Adrenal gland (tissue), 12 donors: ENCODE data around the gene DNPEP. TPM values are rescaled to one million over a fixed set of nuclear protein-coding genes. Genes with fewer than 3 reads are reported as not detected.

Source experiments
- DNase-seq, 7 donors: peaks; one replicate each; pipeline ENCODE4 v3.0.0-alpha.2; 2019 to 2020
- H3K27ac ChIP-seq, 5 donors: fragments of 200-600 bp; sonication (generic) in 4 of 5; 1 replicate in 3 of 5; 2 replicates in 2 of 5; pipeline versions ENCODE4 v1.5.1 to v1.8.0; 2016 to 2020; ENCODE audit warnings: mild to moderate bottlenecking in 1 of 5
- H3K27me3 ChIP-seq: fragments of 200-600 bp; 2 replicates; pipeline ENCODE4 v1.8.0; 2021
- H3K36me3 ChIP-seq, 2 donors: fragments of 200-600 bp; replicated peaks in 1 of 2; 1 replicate in 1 of 2; 2 replicates in 1 of 2; pipeline versions ENCODE4 v1.5.1 to v1.8.0; 2018 to 2022
- H3K4me1 ChIP-seq, 2 donors: fragments of 200-600 bp; replicated peaks in 1 of 2; 1 replicate in 1 of 2; 2 replicates in 1 of 2; pipeline versions ENCODE4 v1.5.1 to v1.8.0; 2018 to 2021
- H3K4me3 ChIP-seq, 4 donors: fragments of 200-600 bp; sonication (generic) in 3 of 4; one replicate each; pipeline ENCODE4 v1.5.1; 2016 to 2018
- H3K9me3 ChIP-seq, 3 donors: fragments of 200-600 bp; sonication (generic) in 1 of 3; replicated peaks in 1 of 3; 1 replicate in 2 of 3; 2 replicates in 1 of 3; pipeline versions ENCODE4 v1.5.1 to v1.8.0; 2016 to 2021
- POLR2A ChIP-seq, 2 donors: fragments of 450-650 bp; IDR thresholded peaks; one replicate each; pipeline ENCODE4 v1.6.1; 2017; ENCODE audit warnings: antibody characterized with exemption in 2 of 2, mild to moderate bottlenecking in 2 of 2, moderate library complexity in 1 of 2
- WGBS, 4 donors: extraction: QIAGEN DNeasy Blood & Tissue Kit in 2 of 4; methylation state at CpG; one replicate each; pipeline versions ENCODE4 v1.1.5 to v1.1.7; 2013 to 2017; 5-methylcytosine and 5-hydroxymethylcytosine counted together
- intact Hi-C, 2 donors: fragments of 100-400 bp; cut with DNase I; formaldehyde crosslinking; loops; one replicate each; pipeline versions ENCODE4 v1.14.1 to v1.15.0; 2022 to 2023
- polyA plus RNA-seq, 3 donors: library from polyadenylated mRNA; stranded (reverse); fragments of 200-250 nt in 2 of 3; fragments of 350-450 nt in 1 of 3; fragmentation: Illumina TruSeq in 1 of 3; extraction: RNeasy Lipid Tissue Mini Kit (QIAGEN cat#74804) in 1 of 3; gene quantifications; one replicate each; pipeline ENCODE4 v1.2.3, GENCODE V29; 2013 to 2014
- total RNA-seq, 9 donors: library from RNA; depleted of rRNA in 4 of 9; stranded (reverse); fragments of >200 nt in 4 of 9; fragments of 120-200 nt in 1 of 9; fragmentation: NEBNext Ultra II Directional in 1 of 9; extraction: Animal tissue kit (Norgen Biotek cat#: 25700) in 1 of 9; gene quantifications; one replicate each; pipeline versions ENCODE4 v1.1.0 to v1.2.4, GENCODE V29; 2013 to 2023
- TF ChIP-seq, protein P1 (sequence below), 6 experiments: fragments of 450-650 bp in 4 of 6; fragments of 200-600 bp in 2 of 6; sonication (generic) in 1 of 6; IDR thresholded peaks; 1 replicate in 5 of 6; 2 replicates in 1 of 6; pipeline versions ENCODE4 v1.5.1 to v1.8.0; 2016 to 2021; ENCODE audit warnings: antibody characterized with exemption in 6 of 6, mild to moderate bottlenecking in 2 of 6, moderate library complexity in 1 of 6
- donor health status: healthy with polysubstance abuse.
- donor health status: Bipolar disorder and iron deficiency.
- donor health status: DM: yes; HTN: yes; CAD: no.
- donor health status: DM: no; HTN: no; CAD: no.
- donor health status: DM: no; HTN: no; CAD: no.
- donor health status: DM: yes; HTN: yes; CAD: no.

The DNPEP gene
- total and polyA plus RNA-seq, 12 donors, result 30.0 to 107 (median 53.5) TPM

DNA sequence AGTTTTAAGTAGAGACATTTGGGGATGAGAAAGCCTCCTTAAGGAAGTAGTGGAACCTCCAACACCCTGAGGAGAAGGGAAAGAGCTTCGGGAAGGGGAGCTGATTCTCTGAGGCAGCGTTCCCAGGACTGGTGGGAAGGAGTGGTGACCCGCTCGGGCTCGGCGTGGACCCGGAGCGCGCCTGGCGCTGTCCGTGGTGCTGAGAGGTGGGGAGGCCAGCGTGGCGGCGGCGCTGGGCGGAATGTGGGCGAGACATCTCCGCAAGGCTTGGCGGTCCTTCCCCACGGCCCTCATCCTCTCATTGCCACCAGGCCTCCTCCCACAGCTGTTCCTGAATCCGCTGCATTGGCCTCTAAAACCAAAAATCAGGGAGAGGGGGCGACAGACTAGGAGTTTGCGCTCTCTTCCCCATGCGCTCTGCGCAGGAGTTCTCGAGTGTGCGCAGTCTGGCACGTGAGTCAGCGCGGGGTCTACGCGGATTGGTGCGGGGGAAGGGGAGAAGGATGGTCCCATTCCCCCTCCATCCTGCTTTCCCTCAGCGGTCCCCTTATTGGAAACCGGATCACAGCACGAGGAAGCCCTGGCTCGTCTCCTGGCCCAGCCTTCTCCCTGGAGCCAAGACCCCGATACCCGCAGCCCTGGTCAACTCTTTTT lies 56.0 kb downstream of the DNPEP start:
- intact Hi-C loops, result no loop called here
- H3K27ac ChIP-seq, result no peak overlapping the region
- H3K4me3 ChIP-seq, result no peak overlapping the region
- H3K27me3 ChIP-seq, result peaks cover 12% of the 10 kb centered on the region
- H3K4me1 ChIP-seq, result no peaks in the 10 kb centered on the region
- DNase-seq, result peak in 6 of 7 donors; percentile 11 to 45 (median 36)
- TF ChIP-seq, protein P1, sequence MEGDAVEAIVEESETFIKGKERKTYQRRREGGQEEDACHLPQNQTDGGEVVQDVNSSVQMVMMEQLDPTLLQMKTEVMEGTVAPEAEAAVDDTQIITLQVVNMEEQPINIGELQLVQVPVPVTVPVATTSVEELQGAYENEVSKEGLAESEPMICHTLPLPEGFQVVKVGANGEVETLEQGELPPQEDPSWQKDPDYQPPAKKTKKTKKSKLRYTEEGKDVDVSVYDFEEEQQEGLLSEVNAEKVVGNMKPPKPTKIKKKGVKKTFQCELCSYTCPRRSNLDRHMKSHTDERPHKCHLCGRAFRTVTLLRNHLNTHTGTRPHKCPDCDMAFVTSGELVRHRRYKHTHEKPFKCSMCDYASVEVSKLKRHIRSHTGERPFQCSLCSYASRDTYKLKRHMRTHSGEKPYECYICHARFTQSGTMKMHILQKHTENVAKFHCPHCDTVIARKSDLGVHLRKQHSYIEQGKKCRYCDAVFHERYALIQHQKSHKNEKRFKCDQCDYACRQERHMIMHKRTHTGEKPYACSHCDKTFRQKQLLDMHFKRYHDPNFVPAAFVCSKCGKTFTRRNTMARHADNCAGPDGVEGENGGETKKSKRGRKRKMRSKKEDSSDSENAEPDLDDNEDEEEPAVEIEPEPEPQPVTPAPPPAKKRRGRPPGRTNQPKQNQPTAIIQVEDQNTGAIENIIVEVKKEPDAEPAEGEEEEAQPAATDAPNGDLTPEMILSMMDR (IDR thresholded peaks at IDR 0.05), result no peak
- no peak for TF ChIP-seq POLR2A (IDR thresholded peaks at IDR 0.05)
- no peaks in the 10 kb centered on the region for H3K36me3 ChIP-seq
- WGBS, 4 donors, result 9 to 14% (median 10%) methylated on average over 33 to 39 of the region's 39 CpGs
- H3K9me3 ChIP-seq, result no peaks in the 10 kb centered on the region

GRCh38 chr2:219327719-219328118 lies 60.0 kb downstream of the DNPEP start:
- Histone ChIP-seq H3K9me3 (no peaks in the 10 kb centered on the region), H3K36me3 (no peaks in the 10 kb centered on the region), H3K27me3 (peaks cover 12% of the 10 kb centered on the region), H3K4me3 (no peak overlapping the region), H3K4me1 (no peaks in the 10 kb centered on the region), H3K27ac (no peak overlapping the region)
- 35 to 53% (median 41%) methylated on average over 2 of the region's 2 CpGs for WGBS, 4 donors
- DNase-seq, result no peak
- intact Hi-C loops, result no loop called here
- no peak for TF ChIP-seq POLR2A (IDR thresholded peaks at IDR 0.05)
- TF ChIP-seq, protein P1 (IDR thresholded peaks at IDR 0.05), result no peak

DNA sequence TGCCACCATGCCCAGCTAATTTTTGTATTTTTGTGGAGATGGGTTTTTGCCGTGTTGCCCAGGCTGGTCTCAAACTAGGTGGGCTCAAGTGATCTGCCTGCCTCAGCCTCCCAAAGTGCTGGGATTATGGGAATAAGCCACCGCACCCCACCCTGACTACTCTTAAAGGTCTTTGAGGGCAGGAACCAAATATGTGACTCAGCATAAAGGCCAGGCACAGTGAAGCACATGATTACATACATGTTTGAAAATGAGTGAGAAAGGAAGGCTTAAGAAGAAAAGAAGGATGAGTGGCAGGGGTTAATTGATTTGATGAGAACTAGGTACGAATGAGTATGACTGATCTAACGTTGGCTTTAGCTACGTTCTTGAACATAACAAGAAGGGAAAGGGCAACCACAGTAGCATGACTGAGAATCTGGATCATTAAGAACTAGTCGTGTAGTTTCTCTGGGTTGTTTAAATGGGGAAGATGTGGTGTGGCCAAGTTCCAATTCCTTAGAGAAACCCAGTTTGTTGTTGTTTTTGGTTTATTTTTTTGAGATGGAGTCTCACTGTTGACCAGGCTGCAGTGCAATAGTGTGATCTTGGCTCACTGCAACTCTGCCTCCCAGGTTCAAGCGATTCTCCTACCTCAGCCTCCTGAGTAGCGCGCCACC lies 61.9 kb downstream of the DNPEP start:
- intact Hi-C loops, result no loop called here
- TF ChIP-seq, protein P1 (IDR thresholded peaks at IDR 0.05), result no peak
- TF ChIP-seq POLR2A (IDR thresholded peaks at IDR 0.05), result no peak
- H3K4me3 ChIP-seq, result no peak overlapping the region
- WGBS, 4 donors, result 59 to 67% (median 61%) methylated on average over 9 of the region's 9 CpGs
- H3K27ac ChIP-seq, result no peak overlapping the region
- no peaks in the 10 kb centered on the region for H3K4me1 ChIP-seq
- H3K36me3 ChIP-seq, result no peaks in the 10 kb centered on the region
- H3K9me3 ChIP-seq, result no peaks in the 10 kb centered on the region
- DNase-seq, result no peak
- no peaks in the 10 kb centered on the region for H3K27me3 ChIP-seq

GRCh38 chr2:219325136-219325535 lies 62.6 kb downstream of the DNPEP start:
- H3K4me1 ChIP-seq, result no peaks in the 10 kb centered on the region
- no peaks in the 10 kb centered on the region for H3K27me3 ChIP-seq
- DNase-seq, result no peak
- WGBS, 4 donors, result 69 to 74% (median 70%) methylated on average over 4 of the region's 4 CpGs
- no peak overlapping the region for H3K4me3 ChIP-seq
- intact Hi-C loops, result no loop called here
- no peaks in the 10 kb centered on the region for H3K36me3 ChIP-seq
- no peak overlapping the region for H3K27ac ChIP-seq
- no peaks in the 10 kb centered on the region for H3K9me3 ChIP-seq
- TF ChIP-seq, protein P1 (IDR thresholded peaks at IDR 0.05), result no peak
- TF ChIP-seq POLR2A (IDR thresholded peaks at IDR 0.05), result no peak
